ENCODE measurements around the gene RMI2. TPM values are rescaled to one million over a fixed set of nuclear protein-coding genes. Genes with fewer than 3 reads are reported as not detected.

RMI2 gene
- total and polyA plus RNA-seq, 5 experiments from 2014 or later, result 1.3 to 13.5 (median 2.8) TPM

DNA sequence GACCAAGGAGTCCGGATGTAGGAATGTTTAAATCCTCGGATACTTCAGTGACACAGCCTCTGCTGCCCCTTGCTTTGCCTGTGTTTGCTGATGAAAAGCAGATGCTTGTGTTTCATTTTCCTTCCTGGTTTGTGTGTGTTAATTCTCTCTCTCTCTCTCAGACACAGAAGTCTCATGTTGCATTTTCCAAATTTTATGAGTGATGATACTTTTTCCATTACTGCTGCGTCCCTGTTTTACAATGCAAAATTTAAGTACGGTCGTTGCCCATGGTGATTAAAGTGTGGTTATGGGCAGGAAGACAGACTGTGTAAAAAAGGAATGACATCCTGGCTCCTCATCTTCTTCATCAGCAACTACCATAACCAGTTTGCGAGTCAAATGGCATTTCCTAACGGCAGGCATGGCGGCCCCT lies 5.7 kb downstream of the RMI2 start:
- no peaks in the 10 kb centered on the region for H3K36me3 Mint-ChIP-seq
- no peak overlapping the region for H3K4me3 Mint-ChIP-seq
- peaks cover 20 to 60% (median 44%) of the 10 kb centered on the region in 4 donors for H3K4me1 Mint-ChIP-seq
- POLR2A ChIA-PET, result interaction anchor here (6.7 kb wide), 1 partner anchor 94 kb away, joined by 107 read pairs; the partner anchor contains the start of gene SOCS1
- H3K27me3 Mint-ChIP-seq, result no peaks in the 10 kb centered on the region
- peak overlapping the region in 3 of 10 donors; percentile 9 to 71 (median 24) for H3K27ac Mint-ChIP-seq
- no peaks in the 10 kb centered on the region for H3K9me3 Mint-ChIP-seq
- DNase-seq, result no peak
- ATAC-seq, result no peak

DNA sequence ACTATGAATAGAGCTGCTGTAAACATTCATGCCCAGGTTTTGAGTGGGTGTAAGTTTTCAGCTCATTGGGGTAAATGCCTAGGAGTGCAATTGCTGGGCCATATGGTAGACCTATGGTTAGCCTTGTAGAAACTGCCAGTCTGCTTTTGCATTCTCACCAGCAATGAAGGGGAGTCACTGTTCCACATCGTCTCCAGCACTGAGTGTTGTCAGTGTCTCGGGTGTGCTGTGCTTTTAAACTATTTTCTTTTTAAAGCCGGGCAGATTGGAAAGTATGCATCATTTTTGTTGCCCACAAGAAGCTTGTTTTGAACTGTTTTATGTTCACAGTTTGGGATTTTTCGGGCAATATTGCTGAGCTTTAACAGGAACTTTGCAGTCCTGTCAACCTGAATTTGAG lies 7.9 kb downstream of the RMI2 start:
- peaks cover 23 to 62% (median 52%) of the 10 kb centered on the region in 4 donors for H3K4me1 Mint-ChIP-seq
- no peaks in the 10 kb centered on the region for H3K36me3 Mint-ChIP-seq
- H3K27ac Mint-ChIP-seq, result peak overlapping the region in 8 of 10 donors; percentile 31 to 100 (median 92)

DNA sequence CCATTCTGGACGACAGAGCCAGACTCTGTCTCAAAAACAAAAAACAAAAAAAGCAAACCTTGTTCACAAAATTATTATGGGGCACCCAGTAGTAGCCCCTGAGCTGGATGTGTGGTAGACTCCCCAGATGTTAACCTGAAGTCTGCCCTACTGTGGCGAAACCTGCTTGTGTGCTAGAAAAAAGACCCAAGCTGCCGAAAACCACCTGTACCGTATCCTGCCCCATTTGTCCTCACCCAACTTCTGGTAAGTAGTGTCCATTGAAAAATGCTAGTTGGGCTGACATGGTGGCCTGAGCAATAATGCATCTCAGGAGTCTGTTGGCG lies 9.1 kb downstream of the RMI2 start:
- DNase-seq, result no peak
- H3K27ac Mint-ChIP-seq, result peak overlapping the region; percentile 90 to 100 (median 98)
- peak; percentile 51 to 58 for ATAC-seq
- peaks cover 23 to 56% (median 46%) of the 10 kb centered on the region in 4 donors for H3K4me1 Mint-ChIP-seq
- H3K27me3 Mint-ChIP-seq, result peaks cover 0 to 8% (median 0%) of the 10 kb centered on the region in 5 donors
- POLR2A ChIA-PET, result interaction anchor here (0.6 to 6.7 kb wide), 10 partner anchors 26 to 414 kb away, joined by 3 to 107 read pairs (median 4); partner anchors contain the start of gene SOCS1
- H3K9me3 Mint-ChIP-seq, result no peaks in the 10 kb centered on the region
- peak overlapping the region; percentile 65 to 87 (median 80) for H3K4me3 Mint-ChIP-seq
- H3K36me3 Mint-ChIP-seq, result no peaks in the 10 kb centered on the region

More for the DNA sequence above, 7.9 kb downstream of the RMI2 start:
- Mint-ChIP-seq H3K9me3 (no peaks in the 10 kb centered on the region), H3K4me3 (peak overlapping the region in 4 of 10 donors; percentile 29 to 86 (median 58)), H3K27me3 (peaks cover 0 to 6% (median 0%) of the 10 kb centered on the region in 5 donors)
- ATAC-seq (no peak), DNase-seq (no peak)
- POLR2A ChIA-PET, result interaction anchor here (1.2 to 6.7 kb wide), 5 partner anchors 41 to 334 kb away, joined by 3 to 107 read pairs (median 4); partner anchors contain the start of gene SOCS1

DNA sequence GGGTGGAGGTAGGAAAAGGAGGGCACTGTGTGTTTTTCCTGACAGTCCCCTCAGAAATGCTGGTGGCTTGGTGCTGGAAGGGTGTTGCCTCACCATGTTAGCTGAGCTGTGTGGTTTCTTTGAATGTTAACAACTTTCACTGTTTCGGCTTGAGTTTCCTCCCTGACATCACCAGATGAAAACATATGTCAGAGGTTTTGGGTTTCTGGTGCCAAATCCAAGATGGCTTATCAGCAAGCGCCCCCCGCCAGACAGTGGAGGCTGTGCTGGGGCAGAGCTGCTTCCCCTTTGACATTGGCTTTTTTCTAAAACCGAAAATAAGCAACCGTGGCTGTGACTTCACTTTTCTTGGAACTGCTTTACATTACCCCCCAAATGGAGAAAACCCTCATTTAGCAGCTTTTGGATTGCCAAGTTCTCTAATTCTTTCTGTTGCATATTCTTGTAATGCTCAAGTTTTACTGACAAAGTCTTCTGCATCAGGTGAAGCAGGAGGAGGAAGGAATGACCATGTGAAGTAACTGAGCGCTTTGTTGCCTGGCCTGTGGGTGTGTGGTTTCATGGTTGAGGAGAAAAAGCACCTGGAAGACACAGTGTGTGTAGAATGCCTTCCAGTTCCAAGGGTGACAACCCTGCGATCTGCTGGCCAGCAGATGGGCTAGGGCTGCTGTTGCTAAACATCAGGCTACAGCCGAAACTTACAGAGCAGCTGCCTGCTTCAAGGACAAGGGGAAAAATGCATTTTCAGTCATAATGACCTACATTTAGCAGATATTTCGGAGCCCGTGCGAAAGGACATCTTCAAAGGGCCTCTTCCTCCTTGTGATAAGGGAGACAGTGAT lies 9.7 kb downstream of the RMI2 start:
- peaks cover 0 to 12% (median 0%) of the 10 kb centered on the region in 5 donors for H3K27me3 Mint-ChIP-seq
- peak overlapping the region; percentile 90 to 100 (median 98) for H3K27ac Mint-ChIP-seq
- no peaks in the 10 kb centered on the region for H3K36me3 Mint-ChIP-seq
- POLR2A ChIA-PET, result interaction anchor here (0.6 to 6.7 kb wide), 12 partner anchors 27 to 414 kb away, joined by 3 to 107 read pairs (median 4); partner anchors contain the start of genes SOCS1 and TNP2
- peak overlapping the region; percentile 65 to 87 (median 80) for H3K4me3 Mint-ChIP-seq
- DNase-seq (peak; percentile 52 to 92 (median 80)), ATAC-seq (peak; percentile 91 to 93)
- H3K4me1 Mint-ChIP-seq, result peaks cover 23 to 52% (median 43%) of the 10 kb centered on the region in 4 donors
- no peaks in the 10 kb centered on the region for H3K9me3 Mint-ChIP-seq

DNA sequence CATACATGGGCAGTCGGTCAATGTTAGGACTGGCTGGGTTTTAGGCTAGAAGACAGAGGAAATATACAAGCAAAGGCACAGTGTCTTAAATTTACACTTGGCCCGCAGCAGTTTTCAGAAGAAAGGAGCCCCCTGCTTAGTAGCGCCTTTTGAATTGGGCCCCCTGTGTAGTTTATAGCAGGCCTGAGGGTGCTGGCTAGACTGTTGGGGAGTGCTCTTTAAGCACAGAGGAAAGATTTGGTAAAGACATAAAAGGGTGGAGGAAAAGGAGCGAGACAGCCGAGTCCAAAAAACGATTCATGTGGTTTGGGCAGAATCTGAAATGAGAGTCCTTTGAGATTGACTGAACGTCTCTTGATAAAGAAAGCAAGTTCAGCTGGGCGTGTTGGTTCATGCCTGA lies 10.6 kb downstream of the RMI2 start:
- POLR2A ChIA-PET, result interaction anchor here (0.6 to 6.7 kb wide), 6 partner anchors 26 to 131 kb away, joined by 3 to 107 read pairs (median 3); partner anchors contain the start of gene SOCS1
- peaks cover 0 to 16% (median 0%) of the 10 kb centered on the region in 5 donors for H3K27me3 Mint-ChIP-seq
- peak overlapping the region; percentile 6 to 87 (median 80) for H3K4me3 Mint-ChIP-seq
- H3K27ac Mint-ChIP-seq, result peak overlapping the region; percentile 90 to 100 (median 98)
- H3K9me3 Mint-ChIP-seq, result no peaks in the 10 kb centered on the region
- peak in 1 of 2 donors; percentile 23 for ATAC-seq
- no peak for DNase-seq
- H3K36me3 Mint-ChIP-seq, result no peaks in the 10 kb centered on the region
- peaks cover 26 to 54% (median 47%) of the 10 kb centered on the region in 4 donors for H3K4me1 Mint-ChIP-seq

DNA sequence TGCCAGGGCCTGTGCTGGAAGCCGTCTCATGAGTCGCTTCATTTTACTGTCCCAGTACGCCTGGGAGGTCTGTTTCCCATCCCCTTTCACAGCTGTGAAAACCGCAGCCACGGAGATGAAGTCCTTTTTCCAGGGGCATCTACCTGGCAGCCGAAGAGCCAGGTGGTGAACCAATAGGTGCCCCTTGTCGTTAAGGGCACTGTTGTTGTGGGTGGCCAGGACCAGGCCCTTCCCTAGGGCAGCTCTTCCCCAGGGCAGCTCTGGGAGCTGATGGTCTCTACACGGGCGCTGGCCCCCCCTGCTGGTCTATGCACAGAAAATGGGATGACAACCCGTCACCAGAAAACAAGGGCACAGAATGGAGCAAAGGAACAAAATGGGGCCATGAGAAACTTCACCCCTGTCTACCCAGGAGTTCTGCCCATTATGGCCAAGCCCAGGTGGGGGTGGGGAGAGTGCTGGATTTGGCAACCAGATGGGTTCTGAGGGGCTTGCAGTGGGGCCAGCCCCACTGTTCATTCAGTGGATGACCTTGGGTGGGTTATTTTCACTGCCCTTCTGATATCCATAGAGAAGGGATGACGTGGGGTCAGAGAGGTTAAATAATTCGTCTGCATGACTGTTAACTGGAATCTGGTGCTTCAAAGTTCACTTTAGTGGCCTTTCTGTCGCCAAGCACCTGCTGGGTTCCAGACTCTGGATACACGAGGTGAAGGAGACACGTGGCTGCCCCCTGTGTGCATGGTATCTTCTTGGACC lies 11.5 kb downstream of the RMI2 start:
- peak in 9 of 10 donors; percentile 26 to 76 (median 43) for DNase-seq
- no peak for ATAC-seq
- Mint-ChIP-seq H3K4me1 (peaks cover 30 to 63% (median 53%) of the 10 kb centered on the region in 4 donors), H3K4me3 (peak overlapping the region in 3 of 10 donors; percentile 13 to 14 (median 14)), H3K36me3 (no peaks in the 10 kb centered on the region), H3K9me3 (peaks cover 0 to under 1% (median 0%) of the 10 kb centered on the region in 9 donors), H3K27ac (peak overlapping the region in 8 of 10 donors; percentile 15 to 100 (median 82)), H3K27me3 (peaks cover 0 to 18% (median 0%) of the 10 kb centered on the region in 5 donors)
- POLR2A ChIA-PET, result interaction anchor here (0.7 to 6.7 kb wide), 6 partner anchors 27 to 393 kb away, joined by 3 to 107 read pairs (median 3); partner anchors contain the start of gene SOCS1

DNA sequence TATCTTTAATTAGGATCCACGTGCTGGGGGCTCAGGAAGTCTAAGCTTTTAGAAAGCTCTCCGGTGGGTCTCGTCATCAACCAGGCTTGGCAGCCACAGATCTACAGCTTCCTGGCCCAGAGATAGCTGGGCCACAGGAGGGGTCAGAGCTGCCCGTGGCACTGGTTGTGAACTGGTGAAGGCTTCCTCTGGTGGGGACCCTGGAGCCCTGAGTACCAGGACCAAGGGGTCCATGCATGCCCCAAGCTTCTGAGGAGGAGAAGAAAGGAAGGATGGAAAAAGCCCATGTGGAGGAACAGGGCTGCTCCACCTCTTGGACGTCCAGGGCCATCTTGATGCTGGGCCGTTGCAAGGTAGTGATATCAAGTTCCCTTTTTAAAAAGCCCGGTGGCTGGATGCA lies 13.3 kb downstream of the RMI2 start:
- ATAC-seq (no peak), DNase-seq (no peak)
- H3K4me3 Mint-ChIP-seq, result no peak overlapping the region
- H3K4me1 Mint-ChIP-seq, result peaks cover 37 to 73% (median 66%) of the 10 kb centered on the region in 4 donors
- no peaks in the 10 kb centered on the region for H3K36me3 Mint-ChIP-seq
- peaks cover 0 to 2% (median 0%) of the 10 kb centered on the region in 9 donors for H3K9me3 Mint-ChIP-seq
- POLR2A ChIA-PET, result interaction anchor here (1.6 kb wide), 1 partner anchor 104 kb away, joined by 3 read pairs; no protein-coding TSS in a partner anchor
- peak overlapping the region in 2 of 10 donors; percentile 17 to 75 for H3K27ac Mint-ChIP-seq
- H3K27me3 Mint-ChIP-seq, result peaks cover 0 to 21% (median 0%) of the 10 kb centered on the region in 5 donors

DNA sequence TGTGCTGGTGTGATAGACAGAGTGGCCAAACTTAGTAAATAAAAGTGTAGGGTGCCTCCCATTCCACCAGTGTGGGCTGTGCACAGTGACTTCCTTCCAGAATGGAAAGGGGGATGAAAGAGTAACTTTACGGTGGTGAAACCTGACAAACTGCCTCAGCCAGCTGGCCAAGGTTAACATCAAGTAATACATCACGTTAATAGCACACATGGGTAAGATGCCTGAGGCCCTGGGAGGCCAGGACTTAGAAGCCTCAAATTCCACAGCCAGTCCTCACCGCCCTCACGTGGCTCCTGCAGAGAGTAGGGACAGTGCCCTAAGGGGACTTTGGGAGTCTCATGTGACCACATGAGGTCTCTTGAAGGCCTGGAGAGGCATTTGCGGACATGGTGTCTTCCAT lies 14.1 kb downstream of the RMI2 start:
- H3K4me1 Mint-ChIP-seq, result peaks cover 32 to 67% (median 59%) of the 10 kb centered on the region in 4 donors
- H3K36me3 Mint-ChIP-seq, result no peaks in the 10 kb centered on the region
- DNase-seq, result no peak
- ATAC-seq, result no peak
- POLR2A ChIA-PET, result interaction anchor here (0.6 to 1.6 kb wide), 2 partner anchors 37 to 105 kb away, joined by 3 to 4 read pairs; no protein-coding TSS in a partner anchor
- peak overlapping the region in 2 of 10 donors; percentile 22 to 65 for H3K27ac Mint-ChIP-seq
- no peak overlapping the region for H3K4me3 Mint-ChIP-seq
- H3K27me3 Mint-ChIP-seq, result peaks cover 0 to 21% (median 0%) of the 10 kb centered on the region in 5 donors
- H3K9me3 Mint-ChIP-seq, result peaks cover 0 to 2% (median 0%) of the 10 kb centered on the region in 9 donors

DNA sequence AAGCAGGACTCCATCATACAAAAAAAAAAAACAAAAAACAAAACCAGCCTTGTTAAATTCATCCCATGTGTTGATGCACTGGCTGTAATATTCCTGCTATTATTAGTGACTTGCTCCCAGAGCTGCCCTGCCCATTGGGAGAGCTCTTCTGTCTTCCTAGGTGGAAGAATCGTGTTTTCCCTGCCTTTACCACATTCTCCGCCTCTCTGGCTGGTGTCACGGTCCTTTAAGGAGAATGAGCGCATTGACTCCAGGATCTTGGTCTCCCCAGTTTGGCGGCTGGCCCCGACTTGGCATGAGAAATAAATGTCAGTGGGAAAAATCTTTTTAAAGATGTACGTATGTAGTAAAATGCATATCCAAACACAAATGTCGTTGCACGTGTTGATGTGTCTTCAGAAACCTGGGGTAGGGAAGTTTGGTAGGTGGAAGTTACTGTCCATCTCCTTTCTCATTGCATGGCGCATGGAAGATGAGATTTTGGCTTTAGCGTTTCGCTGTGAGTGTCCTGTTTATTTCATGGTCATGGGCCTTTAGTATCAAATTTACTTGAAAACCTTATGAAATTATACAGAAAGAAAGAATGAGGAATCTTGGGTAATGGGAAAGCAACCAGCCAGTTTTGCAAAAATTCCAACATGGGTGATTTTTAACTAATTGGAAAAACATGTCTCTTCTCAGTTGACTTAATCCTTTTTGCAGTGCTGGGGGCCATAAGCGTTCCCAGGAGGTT lies 15.5 kb downstream of the RMI2 start:
- no peak for ATAC-seq
- peak overlapping the region in 9 of 10 donors; percentile 52 to 89 (median 82) for H3K4me3 Mint-ChIP-seq
- POLR2A ChIA-PET, result interaction anchor here (0.6 kb wide), 1 partner anchor 658 kb away, joined by 3 read pairs; no protein-coding TSS in a partner anchor
- no peaks in the 10 kb centered on the region for H3K36me3 Mint-ChIP-seq
- H3K27ac Mint-ChIP-seq, result peak overlapping the region in 4 of 10 donors; percentile 18 to 69 (median 58)
- H3K27me3 Mint-ChIP-seq, result peaks cover 0 to 25% (median 0%) of the 10 kb centered on the region in 5 donors
- H3K4me1 Mint-ChIP-seq, result peaks cover 25 to 59% (median 48%) of the 10 kb centered on the region in 4 donors
- no peak for DNase-seq
- peaks cover 0 to 2% (median 0%) of the 10 kb centered on the region in 9 donors for H3K9me3 Mint-ChIP-seq

DNA sequence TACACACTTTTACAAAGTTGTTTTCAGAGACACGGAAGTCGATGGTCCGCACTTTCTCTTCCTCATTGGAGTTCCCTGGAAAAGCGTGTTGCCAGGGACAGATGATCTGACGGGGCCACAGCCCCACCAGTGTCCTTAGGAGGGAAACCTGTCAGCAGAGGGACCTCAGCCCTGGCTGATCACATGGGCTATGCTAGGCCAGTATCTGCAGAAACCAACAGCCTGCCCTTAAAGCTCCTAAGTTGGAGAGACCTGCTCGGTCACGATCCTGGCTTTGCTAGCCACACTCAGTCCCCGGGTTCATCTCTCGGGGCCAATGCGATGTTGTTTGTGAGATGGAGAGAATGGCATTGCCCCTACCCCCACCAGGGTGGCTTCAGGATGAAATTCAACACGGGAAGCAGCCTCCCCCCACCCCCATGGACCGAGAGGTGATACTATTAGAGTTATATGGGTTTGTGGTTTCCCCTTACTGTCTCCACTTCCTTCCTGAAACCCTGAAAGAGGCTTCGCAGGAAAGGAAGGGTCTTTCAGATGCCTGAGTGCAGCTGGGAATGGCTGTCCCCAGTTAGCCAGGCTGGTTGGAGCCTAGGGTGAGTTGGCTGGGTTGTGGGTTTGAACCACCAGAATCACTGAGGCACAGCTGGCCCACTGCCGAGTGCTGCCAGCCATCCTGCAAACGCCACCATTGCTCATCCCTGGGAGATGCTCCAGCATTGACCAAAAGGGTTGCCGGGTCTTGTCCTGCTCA lies 16.6 kb downstream of the RMI2 start:
- Mint-ChIP-seq H3K27ac (peak overlapping the region in 9 of 10 donors; percentile 4 to 86 (median 51)), H3K36me3 (no peaks in the 10 kb centered on the region), H3K4me3 (peak overlapping the region; percentile 64 to 89 (median 82)), H3K27me3 (peaks cover 0 to 23% (median 0%) of the 10 kb centered on the region in 5 donors), H3K4me1 (peaks cover 23 to 49% (median 40%) of the 10 kb centered on the region in 4 donors), H3K9me3 (peaks cover 0 to 2% (median 0%) of the 10 kb centered on the region in 9 donors)
- POLR2A ChIA-PET, result interaction anchor here (1.1 to 2.2 kb wide), 3 partner anchors 63 to 107 kb away, joined by 3 to 11 read pairs (median 3); partner anchors contain the start of gene SOCS1
- DNase-seq, result peak in 3 of 10 donors; percentile 17 to 45 (median 30)
- ATAC-seq, result peak; percentile 67 to 85

Data from naive thymus-derived CD8-positive, alpha-beta T cell (primary cell).